ENCODE results near the gene ZCCHC17. TPM values are rescaled to one million over a fixed set of nuclear protein-coding genes. Genes with fewer than 3 reads are reported as not detected.

ZCCHC17 gene
- total RNA-seq, 2 experiments from 2014 or later: 7.3 to 7.6 TPM

GRCh38 chr1:31354283-31354682 lies 57.5 kb downstream of the ZCCHC17 start:
- TF ChIP-seq CTCF (IDR thresholded peaks at IDR 0.05): no peak

GRCh38 chr1:31356427-31356826 lies 59.6 kb downstream of the ZCCHC17 start:
- H3K9me3 ChIP-seq (ENCODE audit: control insufficient read depth in 1 of 2, insufficient read depth in 1 of 2, low read length in 2 of 2): no peaks in the 10 kb centered on the region
- no peaks in the 10 kb centered on the region for H3K27me3 ChIP-seq (ENCODE audit: control insufficient read depth in 1 of 2, insufficient read depth in 2 of 2, low read length in 2 of 2)
- no peaks in the 10 kb centered on the region for H3K4me1 Mint-ChIP-seq (ENCODE audit: low read depth)
- no peak overlapping the region for H3K27ac Mint-ChIP-seq
- no peak overlapping the region for H3K4me3 Mint-ChIP-seq
- ChIA-PET CTCF (no interaction called here), POLR2A (no interaction called here)
- DNase-seq (no peak), ATAC-seq (ENCODE audit: poor library complexity) (no peak)
- TF ChIP-seq CTCF (IDR thresholded peaks at IDR 0.05): no peak
- no peak overlapping the region for H3K27ac ChIP-seq (ENCODE audit: low read depth in 1 of 2, low read length in 2 of 2)
- H3K9me3 Mint-ChIP-seq: no peaks in the 10 kb centered on the region
- no peaks in the 10 kb centered on the region for H3K27me3 Mint-ChIP-seq
- no peak overlapping the region for H3K4me3 ChIP-seq (ENCODE audit: low read length)
- peaks cover 30% of the 10 kb centered on the region for H3K36me3 ChIP-seq (ENCODE audit: insufficient read depth, low read length)
- H3K4me1 ChIP-seq (ENCODE audit: insufficient read depth, low read length): no peaks in the 10 kb centered on the region
- H3K36me3 Mint-ChIP-seq (ENCODE audit: low read depth): peaks cover 74% of the 10 kb centered on the region
- intact Hi-C loops (cut with DNase I, micrococcal nuclease): no loop called here

More at GRCh38 chr1:31354283-31354682, 57.5 kb downstream of the ZCCHC17 start:
- no peaks in the 10 kb centered on the region for H3K9me3 Mint-ChIP-seq
- Histone ChIP-seq H3K9me3 (ENCODE audit: control insufficient read depth in 1 of 2, insufficient read depth in 1 of 2, low read length in 2 of 2) (no peaks in the 10 kb centered on the region), H3K27me3 (ENCODE audit: control insufficient read depth in 1 of 2, insufficient read depth in 2 of 2, low read length in 2 of 2) (no peaks in the 10 kb centered on the region), H3K36me3 (ENCODE audit: insufficient read depth, low read length) (peaks cover 40% of the 10 kb centered on the region), H3K4me3 (ENCODE audit: low read length) (no peak overlapping the region), H3K4me1 (ENCODE audit: insufficient read depth, low read length) (no peaks in the 10 kb centered on the region), H3K27ac (ENCODE audit: low read depth in 1 of 2, low read length in 2 of 2) (no peak overlapping the region)
- CTCF ChIA-PET: no interaction called here
- H3K36me3 Mint-ChIP-seq (ENCODE audit: low read depth): peaks cover 76% of the 10 kb centered on the region
- ATAC-seq (ENCODE audit: poor library complexity) (no peak), DNase-seq (no peak)
- no peak overlapping the region for H3K4me3 Mint-ChIP-seq
- POLR2A ChIA-PET: no interaction called here
- intact Hi-C loops (cut with DNase I, micrococcal nuclease): no loop called here
- no peak overlapping the region for H3K27ac Mint-ChIP-seq
- no peaks in the 10 kb centered on the region for H3K27me3 Mint-ChIP-seq
- no peaks in the 10 kb centered on the region for H3K4me1 Mint-ChIP-seq (ENCODE audit: low read depth)

- Histone ChIP-seq H3K4me1 (ENCODE audit: insufficient read depth, low read length) (no peaks in the 10 kb centered on the region), H3K9me3 (ENCODE audit: control insufficient read depth in 1 of 2, insufficient read depth in 1 of 2, low read length in 2 of 2) (no peaks in the 10 kb centered on the region), H3K27me3 (ENCODE audit: control insufficient read depth in 1 of 2, insufficient read depth in 2 of 2, low read length in 2 of 2) (no peaks in the 10 kb centered on the region), H3K27ac (ENCODE audit: low read depth in 1 of 2, low read length in 2 of 2) (no peak overlapping the region), H3K4me3 (ENCODE audit: low read length) (no peak overlapping the region), H3K36me3 (ENCODE audit: insufficient read depth, low read length) (peaks cover 42% of the 10 kb centered on the region)
- intact Hi-C loops (cut with DNase I, micrococcal nuclease): no loop called here
- TF ChIP-seq CTCF (IDR thresholded peaks at IDR 0.05): no peak
- ChIA-PET POLR2A (no interaction called here), CTCF (interaction anchor here (0.5 kb wide), 1 partner anchor 252 kb away, joined by 5 read pairs; no protein-coding TSS in a partner anchor)
- DNase-seq (no peak), ATAC-seq (ENCODE audit: poor library complexity) (no peak)
- H3K36me3 Mint-ChIP-seq (ENCODE audit: low read depth): peaks cover 84% of the 10 kb centered on the region
- H3K9me3 Mint-ChIP-seq: no peaks in the 10 kb centered on the region
- H3K27ac Mint-ChIP-seq: no peak overlapping the region
- no peaks in the 10 kb centered on the region for H3K4me1 Mint-ChIP-seq (ENCODE audit: low read depth)
- no peaks in the 10 kb centered on the region for H3K27me3 Mint-ChIP-seq
- H3K4me3 Mint-ChIP-seq: no peak overlapping the region
Measured at GRCh38 chr1:31361607-31362006, 64.8 kb downstream of the ZCCHC17 start.

Data from CD4-positive, alpha-beta T cell (primary cell).